ENCODE measurements around the gene CDKAL1.

CDKAL1 gene

GRCh38 chr6:21281366-21281765, 747.1 kb downstream of the CDKAL1 start:
- DNase-seq: no peak

All from activated gamma-delta T cell (primary cell).